GM18508 (cell line): ENCODE results near the gene DNMT1.

Experiments
- ATAC-seq: cut with Tn5 transposase; IDR thresholded peaks from one replicate; pipeline ENCODE4 v1.9.1; 2021; ENCODE audit warnings: moderate number of reproducible peaks; ENCODE audit not compliant: insufficient read depth, unreplicated experiment

The DNMT1 gene

GRCh38 chr19:10143681-10144080 is 51.1 kb downstream of the DNMT1 start:
- no peak for ATAC-seq

- no peak for ATAC-seq
These were observed 51.9 kb downstream of the DNMT1 start for GRCh38 chr19:10142701-10143375.

- ATAC-seq = no peak
These were observed 52.8 kb downstream of the DNMT1 start for GRCh38 chr19:10141973-10142372.

- no peak for ATAC-seq
These were observed 53.3 kb downstream of the DNMT1 start for GRCh38 chr19:10141479-10141878.

- ATAC-seq = no peak
These were observed 54.8 kb downstream of the DNMT1 start for GRCh38 chr19:10139952-10140351.

- no peak for ATAC-seq
These were observed 55.6 kb downstream of the DNMT1 start for GRCh38 chr19:10138879-10139795.

GRCh38 chr19:10137751-10138682 is 56.7 kb downstream of the DNMT1 start:
- no peak for ATAC-seq

GRCh38 chr19:10136936-10137335 is 57.8 kb downstream of the DNMT1 start:
- no peak for ATAC-seq

- no peak for ATAC-seq
These were observed 59.0 kb downstream of the DNMT1 start for GRCh38 chr19:10135551-10136334.

GRCh38 chr19:10134040-10134439 is 60.7 kb downstream of the DNMT1 start:
- ATAC-seq = no peak

- ATAC-seq = no peak
These were observed 61.2 kb downstream of the DNMT1 start for GRCh38 chr19:10133596-10133995.

- no peak for ATAC-seq
These were observed 61.8 kb downstream of the DNMT1 start for GRCh38 chr19:10132905-10133304.

- no peak for ATAC-seq
These were observed 68.5 kb downstream of the DNMT1 start for GRCh38 chr19:10126213-10126639.

- ATAC-seq = no peak
These were observed 70.3 kb downstream of the DNMT1 start for GRCh38 chr19:10124429-10124828.

- no peak for ATAC-seq
These were observed 72.7 kb downstream of the DNMT1 start for GRCh38 chr19:10122045-10122444.

GRCh38 chr19:10120538-10121189 is 74.1 kb downstream of the DNMT1 start:
- ATAC-seq = no peak

GRCh38 chr19:10118960-10119359 is 75.8 kb downstream of the DNMT1 start:
- no peak for ATAC-seq

- no peak for ATAC-seq
These were observed 77.7 kb downstream of the DNMT1 start for GRCh38 chr19:10116866-10117616.
